HG03066 (cell line): ENCODE results near the gene ZNRD2.

ENCODE experiments used
- ATAC-seq: cut with Tn5 transposase; IDR thresholded peaks from one replicate; pipeline ENCODE4 v1.9.1; 2021; ENCODE audit warnings: low read depth; ENCODE audit not compliant: unreplicated experiment

The ZNRD2 gene

DNA sequence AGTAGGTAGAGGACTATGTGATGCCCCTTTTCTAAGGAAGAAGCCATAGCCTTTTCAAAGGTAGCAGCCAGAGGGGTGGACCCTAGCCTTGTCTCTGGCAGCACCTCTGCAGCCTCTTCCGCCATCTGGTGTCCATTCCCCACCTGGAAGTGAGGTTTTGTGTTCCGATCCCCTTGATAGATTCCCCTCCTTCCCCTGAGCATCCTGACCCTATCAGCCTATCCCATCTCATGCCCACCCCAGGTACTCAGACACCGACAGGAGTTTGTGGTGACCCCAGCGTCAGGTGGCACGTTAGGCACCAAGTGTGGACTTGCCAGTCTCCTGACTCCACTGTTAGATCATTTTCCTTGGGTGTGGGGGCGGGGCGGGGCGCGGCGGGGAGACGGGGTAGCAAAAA, 1.7 kb downstream of the ZNRD2 start:
- no peak for ATAC-seq

DNA sequence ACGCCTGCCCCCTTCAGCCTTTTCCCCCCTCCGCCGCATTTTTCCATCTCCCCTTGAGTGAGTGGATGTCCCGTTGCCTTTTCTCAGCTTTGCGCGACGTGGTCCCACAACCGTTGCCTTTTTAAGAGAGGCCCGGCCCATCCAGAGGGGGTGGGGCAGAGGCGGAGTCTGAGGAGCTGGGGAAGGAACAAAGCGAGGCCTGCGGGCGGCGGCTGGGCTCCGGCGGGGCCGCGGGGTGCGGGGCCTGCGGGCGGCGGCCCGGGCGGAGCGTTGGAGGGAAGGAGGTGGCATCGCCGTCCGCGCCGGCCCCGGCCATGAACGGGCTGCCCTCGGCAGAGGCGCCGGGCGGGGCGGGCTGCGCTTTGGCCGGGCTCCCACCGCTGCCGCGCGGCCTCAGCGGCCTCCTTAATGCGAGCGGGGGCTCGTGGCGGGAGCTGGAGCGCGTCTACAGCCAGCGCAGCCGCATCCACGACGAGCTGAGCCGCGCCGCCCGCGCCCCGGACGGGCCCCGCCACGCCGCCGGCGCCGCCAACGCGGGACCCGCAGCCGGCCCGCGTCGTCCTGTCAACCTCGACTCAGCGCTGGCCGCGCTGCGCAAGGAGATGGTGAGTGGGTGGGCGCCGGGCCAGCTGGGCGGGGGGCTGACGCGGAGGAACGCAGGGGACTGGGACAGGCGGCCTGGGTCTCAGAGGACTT, 2.2 kb downstream of the ZNRD2 start, which contains the start of gene FAM89B:
Gene FAM89B, plus strand, starts transcription at position 183 of the 696 bp plus-strand sequence. Its CDS starts 132 bp downstream, at position 315.
- no peak for ATAC-seq

DNA sequence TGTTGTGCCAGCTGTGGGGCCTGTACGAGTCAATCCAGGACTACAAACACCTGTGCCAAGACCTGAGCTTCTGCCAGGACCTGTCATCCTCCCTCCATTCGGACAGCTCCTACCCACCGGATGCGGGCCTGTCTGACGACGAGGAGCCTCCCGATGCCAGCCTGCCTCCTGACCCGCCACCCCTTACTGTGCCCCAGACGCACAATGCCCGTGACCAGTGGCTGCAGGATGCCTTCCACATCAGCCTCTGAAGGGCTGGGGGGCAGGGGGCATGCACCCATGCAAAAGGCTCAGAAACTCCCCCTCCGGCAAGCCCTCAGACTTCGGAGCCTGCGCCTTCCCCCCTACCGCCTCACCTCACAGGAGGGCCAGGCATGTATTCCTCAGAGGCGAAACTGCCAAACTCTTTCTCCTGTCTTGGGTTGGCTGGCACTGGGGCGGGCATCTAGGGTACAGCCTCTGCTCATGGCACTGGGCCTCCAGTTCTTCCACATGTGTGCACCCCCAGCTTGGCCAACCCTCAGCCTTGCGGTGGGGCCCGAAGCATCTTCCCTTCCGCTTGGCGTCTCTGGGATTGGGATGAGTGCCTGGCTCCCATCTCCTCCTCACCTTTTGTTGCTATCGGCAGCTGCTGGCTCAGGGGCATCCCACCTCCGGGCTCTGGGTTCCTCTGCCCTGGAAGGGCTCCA, 3.3 kb downstream of the ZNRD2 start:
- ATAC-seq, result no peak

DNA sequence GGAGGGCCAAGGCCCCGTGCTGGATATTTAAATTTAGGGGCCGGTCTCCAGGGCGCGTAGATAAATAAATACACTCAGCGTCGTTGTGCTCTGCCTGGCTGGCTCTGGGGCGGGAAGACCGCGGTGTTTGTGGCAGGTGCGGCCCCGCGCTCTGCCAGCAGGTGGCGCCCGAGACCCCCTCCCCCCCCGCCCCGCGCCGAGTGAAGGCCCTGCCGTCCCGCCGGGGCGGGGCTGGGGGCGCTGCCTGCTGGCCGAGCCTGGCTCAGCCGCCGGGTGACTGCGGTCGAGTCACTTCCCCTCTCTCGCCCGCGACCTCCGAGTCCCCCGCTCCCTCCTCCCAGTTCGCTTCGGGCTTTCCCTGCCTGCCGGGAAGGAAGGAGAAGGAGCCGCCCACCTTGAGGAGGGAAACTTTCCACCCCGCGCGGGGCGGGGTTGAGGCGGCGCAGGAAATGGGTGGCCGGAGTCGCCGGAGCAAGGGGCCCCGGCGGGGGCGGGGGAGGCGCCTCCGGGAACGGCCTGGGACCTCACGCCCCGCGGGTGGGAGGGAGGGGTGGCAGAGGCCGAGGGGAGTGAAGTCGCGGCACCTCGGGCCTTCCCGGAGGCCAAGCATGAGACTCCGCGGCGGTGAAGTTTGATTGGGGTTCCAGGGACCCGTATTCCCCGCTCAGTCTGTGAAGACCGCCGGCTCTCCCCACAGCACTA, 4.0 kb downstream of the ZNRD2 start:
- ATAC-seq, result peak; percentile 27

DNA sequence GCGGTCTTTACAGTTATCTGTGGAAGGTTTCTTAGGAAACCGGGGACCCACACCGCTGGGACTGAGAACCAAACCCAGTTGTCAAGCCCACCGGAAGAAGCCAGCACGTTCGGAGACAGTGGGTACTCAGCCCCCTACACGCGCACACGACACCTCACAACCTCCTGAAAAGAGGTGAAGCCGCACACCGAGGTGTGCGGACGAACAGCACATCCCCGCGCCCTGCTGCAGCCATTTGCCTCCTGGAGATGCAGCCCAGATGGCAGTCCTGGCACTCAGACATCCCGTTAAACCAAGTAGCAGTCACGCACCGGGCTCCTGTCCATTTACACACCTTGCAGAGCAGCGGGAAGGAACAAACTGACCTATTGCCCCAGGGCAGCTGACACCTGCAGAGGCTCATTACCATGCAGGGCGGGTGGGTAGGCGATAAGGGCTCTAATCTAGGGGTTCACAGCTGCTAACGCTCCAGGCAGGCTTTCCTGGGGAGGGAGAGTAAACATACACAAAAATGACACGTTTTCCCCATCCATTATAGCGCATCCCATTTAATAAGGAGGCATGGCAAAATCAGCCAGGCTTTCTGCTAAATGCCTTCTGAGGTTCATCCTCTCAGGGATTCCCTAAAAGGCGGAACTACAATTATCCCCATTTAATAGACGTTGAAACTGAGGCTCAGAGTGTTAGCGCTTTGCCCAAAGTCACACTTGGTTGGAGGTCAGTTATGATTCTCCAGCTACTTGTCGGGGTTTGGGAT, 4.7 kb downstream of the ZNRD2 start:
- ATAC-seq, result no peak

DNA sequence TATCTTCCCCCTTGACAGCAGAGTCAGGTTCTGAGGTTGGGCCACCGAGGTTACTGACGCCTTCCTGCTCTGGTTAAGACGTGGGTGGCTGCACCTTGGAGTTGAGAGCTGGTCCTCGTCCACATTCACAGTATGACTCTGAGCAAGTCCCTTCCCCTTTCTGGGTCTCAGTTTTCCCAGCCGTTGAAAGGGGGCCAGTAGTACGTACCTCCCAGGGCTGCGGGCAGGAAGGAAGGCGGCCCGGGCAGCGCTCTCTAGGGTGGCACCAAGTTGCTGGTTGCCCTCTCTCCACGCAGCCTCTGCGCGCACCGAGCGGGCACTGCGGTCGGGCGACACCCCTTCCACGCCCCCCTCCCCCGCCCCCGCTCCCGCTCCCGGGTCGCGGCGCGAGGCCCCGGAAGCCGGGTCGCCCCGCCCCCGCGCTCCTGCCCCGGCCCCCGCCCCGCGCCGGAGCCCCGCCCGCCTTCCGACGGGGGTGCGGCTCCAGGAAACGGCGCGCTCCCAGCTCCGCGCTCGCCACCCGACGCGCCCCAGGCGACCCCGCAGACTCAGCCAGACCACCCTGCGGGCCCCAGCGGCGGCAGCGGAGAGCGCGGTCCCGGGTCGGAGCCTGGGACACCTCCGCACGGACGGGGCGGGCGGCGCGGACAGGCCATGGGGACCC, 5.4 kb downstream of the ZNRD2 start, which contains the start of gene EHBP1L1:
Gene EHBP1L1, plus strand, starts transcription at position 486 of the 664 bp plus-strand sequence. CDS start 250 bp downstream, outside the sequence.
- ATAC-seq, result no peak

DNA sequence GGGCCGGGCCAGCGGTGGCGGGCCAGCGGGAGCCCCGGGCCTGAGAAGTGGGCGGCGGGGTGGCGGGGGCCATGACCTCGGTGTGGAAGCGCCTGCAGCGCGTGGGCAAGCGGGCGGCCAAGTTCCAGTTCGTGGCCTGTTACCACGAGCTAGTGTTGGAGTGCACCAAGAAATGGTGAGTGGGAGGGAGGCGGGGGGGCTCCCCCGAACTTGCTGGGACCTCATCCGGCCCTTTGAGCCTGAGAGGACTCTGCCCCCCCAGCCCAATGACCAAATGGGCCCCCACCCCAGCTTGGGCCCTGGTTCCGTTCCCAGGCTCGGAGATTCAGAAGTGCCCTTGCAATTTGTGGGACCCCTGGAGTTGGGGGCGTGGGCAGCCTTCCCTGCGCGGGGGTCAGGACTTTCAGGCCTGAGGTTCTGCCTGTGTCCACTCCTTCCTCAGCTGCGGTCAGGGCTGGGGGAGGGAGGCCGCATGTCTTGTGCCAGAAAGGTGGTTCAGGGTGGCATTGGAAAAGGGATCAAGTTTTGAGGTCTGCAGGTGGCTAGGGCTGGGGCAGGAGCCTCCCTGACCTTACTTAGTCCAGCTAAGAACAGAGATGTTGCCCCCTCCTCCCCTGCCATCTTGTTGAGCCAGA, 6.1 kb downstream of the ZNRD2 start:
- no peak for ATAC-seq

DNA sequence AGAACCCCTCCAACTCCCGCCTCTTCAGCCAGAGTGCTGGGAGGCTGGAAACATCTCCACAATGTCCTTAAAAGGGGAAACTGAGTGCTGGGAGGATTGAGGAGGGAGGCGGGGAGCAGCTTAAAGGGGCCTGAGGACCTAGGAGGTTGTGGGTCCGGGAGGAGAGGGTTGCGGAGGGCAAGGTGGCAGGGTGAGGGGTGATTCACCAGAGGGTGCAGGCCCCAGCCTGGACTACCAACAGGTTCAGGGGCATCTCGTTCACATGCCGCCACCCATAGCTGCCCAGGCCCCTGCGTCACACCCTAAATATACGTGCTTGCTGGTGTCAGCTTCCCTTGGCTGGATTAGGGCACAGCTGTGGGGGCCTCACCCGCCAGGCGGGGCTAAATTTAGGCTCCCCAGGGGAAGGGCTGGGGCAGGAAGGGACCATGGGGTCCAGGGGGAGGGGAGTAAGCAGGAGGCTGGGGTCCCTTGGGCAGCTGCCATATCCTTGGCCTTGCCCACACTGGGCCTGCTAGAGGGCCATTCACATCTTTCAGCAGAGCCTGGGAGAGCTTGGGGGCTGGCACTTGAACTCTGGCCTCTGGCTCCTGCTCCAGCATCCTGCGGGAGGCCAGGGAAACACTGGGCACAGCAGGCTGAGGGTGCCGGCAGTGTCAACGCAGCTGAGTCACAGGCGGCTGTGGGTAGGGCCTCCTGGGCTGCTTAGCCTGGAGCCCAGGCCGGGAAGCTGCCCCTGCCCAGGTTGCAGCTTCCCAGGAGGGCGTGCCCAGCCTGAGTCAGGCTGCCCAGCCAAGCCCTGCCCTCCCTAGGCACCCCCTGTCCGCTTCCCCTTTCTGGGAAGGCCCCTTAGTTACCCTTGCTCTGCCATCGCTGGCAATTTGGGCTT, 6.8 kb downstream of the ZNRD2 start:
- ATAC-seq, result no peak

DNA sequence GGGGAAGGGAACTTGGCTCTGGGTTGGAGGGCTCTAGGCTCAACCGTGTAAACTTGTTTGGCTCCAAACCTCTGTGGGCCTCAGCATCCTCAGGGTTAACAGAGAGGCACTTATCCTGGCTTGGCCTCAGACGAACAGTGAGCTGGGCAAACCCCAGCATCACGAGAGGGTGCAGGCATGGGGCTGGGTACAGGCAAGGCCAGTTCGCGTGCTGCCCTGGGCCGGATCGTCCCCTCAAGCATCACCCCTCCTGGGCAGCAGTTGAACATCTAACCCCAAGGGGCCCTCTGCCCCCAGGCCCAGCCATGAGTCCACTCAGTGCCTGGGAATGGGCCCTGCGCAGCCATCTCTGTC, 7.5 kb downstream of the ZNRD2 start:
- no peak for ATAC-seq

DNA sequence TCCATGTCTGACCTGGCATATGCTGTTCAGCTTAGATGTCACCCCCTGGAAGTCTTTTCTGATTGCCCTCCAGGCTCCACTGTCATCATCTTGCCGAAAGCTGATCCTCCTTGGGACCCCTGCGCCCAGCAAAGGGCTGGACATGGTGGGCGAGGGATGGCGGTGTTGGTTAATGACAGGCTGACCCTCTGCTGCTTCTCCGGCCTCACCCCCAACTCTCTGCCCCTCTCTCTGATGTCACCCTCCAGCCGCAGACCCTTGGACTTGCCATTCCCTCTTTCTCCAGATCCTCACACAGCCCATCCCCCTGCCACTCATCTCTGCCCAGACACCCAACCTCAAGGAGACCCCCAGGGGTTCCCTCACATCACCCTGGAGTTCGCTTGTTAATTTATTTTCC, 7.9 kb downstream of the ZNRD2 start:
- no peak for ATAC-seq

DNA sequence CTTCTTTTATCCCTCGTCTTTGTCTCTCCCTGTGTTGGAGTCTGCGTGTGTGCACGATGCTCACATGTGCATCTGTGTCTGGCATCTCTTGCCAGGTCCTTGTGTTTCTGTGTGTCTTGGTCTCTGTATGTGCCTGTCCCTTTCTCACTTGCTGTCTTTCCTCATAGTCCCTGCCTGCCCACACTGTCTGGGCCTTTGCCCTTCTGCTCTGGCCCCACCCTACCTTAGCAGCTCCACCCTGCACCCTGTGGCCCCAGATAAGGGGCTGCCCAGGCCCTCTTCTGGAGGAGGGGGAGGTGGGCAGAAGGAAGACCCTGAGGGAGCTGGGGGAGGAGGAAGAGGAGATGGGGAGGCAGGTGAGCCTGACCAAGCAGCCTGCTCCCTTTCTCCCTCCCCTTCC, 8.4 kb downstream of the ZNRD2 start:
- no peak for ATAC-seq

DNA sequence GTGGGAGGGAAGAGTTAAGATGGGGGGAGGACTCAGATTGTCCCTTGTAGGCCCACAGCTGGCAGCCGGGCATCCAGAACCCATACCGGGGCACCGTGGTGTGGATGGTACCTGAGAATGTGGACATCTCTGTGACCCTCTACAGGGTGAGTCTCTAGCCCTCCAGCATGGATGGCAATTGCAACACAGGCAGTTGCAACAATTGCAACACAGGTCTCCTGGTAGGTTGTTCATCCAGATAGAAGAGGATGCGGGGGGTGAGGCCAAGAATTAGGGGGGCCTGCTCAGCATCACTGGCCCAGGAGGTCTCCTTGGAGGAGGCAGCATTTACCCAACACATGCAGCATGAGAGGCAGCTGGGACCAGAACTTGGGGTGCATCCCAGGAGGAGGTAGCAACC, 9.0 kb downstream of the ZNRD2 start:
- ATAC-seq, result no peak

DNA sequence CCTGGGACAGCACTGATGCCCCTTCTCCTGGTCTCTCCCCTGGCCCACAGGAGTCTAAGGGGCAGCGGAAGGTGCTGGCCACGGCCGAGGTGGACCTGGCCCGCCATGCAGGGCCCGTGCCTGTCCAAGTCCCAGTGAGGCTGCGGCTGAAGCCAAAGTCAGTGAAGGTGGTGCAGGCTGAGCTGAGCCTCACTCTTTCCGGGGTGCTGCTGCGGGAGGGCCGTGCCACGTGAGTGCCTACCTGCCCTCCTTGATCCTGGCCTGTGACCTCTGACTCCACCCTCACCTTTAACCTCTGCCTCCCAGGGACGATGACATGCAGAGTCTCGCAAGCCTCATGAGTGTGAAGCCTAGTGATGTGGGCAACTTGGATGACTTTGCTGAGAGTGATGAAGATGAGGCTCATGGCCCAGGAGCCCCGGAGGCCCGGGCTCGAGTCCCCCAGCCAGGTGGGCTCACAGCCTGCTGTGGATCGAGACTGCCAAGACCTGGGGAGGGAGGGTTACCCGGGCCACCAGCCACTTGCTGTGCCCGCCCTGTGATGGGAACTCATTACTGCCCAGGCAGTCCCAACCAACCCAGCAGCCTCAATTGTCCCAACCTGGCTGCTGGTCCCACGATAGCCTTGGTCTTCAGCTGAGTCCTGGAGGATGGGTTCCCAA, 9.9 kb downstream of the ZNRD2 start:
- ATAC-seq, result no peak

DNA sequence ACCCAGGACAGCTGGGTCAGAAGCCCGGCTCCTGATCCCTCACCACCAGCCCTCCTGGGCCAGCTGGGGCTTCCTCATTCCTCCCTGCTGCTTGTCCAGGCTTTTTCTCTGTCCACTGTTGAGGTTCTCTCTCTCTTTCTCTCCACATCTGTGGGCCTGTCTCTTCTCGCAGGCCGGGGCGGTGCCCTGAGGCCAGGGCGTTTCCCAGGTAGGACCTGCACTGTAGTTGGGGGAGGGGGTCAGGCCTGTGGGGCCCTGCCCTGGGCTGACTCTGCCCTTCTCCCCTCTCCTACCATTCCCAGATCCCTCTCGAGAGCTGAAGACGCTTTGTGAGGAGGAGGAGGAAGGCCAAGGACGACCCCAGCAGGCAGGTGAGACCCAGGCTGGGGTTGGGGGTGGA, 10.5 kb downstream of the ZNRD2 start:
- ATAC-seq, result no peak

DNA sequence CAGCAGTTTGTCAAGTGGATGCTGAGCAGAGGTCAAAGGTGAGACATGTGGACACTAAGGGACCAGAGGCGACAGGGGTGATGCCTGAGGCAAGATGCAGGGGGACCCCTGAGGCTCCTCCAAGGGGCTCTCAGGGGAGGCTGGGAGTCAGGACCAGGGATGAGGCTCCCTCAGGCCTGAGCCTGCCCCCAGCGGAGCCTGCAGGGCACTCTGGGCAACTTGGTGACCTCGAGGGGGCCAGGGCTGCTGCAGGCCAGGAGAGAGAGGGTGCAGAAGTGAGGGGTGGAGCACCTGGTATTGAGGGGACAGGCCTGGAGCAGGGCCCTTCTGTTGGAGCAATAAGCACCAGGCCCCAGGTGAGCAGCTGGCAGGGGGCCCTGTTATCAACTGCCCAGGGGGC, 11.7 kb downstream of the ZNRD2 start:
- ATAC-seq, result no peak

DNA sequence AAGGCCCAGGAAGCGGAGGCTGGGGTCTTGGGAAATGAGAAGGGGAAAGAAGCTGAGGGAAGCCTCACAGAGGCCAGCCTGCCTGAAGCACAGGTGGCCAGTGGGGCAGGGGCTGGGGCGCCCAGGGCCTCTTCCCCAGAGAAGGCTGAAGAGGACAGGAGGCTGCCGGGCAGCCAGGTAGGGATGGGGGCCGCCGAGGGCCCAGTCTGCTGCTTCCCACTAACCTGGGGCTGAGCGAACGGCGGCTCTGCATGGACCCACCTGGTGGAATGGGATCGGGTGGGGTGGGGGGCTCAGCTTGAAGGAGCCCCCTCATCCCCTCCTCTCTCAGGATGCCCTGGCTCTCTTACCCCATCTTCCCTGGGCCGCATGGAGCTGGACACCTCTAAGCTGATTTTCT, 13.3 kb downstream of the ZNRD2 start:
- no peak for ATAC-seq

DNA sequence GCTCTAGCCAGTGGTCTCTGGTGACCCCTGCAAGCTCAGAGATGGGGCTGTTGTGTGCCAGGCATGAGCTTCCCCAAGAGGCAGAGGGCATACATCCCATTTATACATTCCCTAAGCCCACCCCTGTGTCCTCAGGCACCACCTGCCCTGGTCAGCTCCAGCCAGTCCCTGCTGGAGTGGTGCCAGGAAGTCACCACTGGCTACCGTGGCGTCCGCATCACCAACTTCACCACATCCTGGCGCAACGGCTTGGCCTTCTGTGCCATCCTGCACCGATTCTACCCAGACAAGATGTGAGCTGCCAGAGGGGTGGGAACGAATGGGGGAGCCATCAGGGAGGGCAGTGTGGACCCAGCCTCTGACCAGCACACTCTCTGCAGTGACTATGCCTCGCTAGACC, 13.8 kb downstream of the ZNRD2 start:
- ATAC-seq, result no peak

DNA sequence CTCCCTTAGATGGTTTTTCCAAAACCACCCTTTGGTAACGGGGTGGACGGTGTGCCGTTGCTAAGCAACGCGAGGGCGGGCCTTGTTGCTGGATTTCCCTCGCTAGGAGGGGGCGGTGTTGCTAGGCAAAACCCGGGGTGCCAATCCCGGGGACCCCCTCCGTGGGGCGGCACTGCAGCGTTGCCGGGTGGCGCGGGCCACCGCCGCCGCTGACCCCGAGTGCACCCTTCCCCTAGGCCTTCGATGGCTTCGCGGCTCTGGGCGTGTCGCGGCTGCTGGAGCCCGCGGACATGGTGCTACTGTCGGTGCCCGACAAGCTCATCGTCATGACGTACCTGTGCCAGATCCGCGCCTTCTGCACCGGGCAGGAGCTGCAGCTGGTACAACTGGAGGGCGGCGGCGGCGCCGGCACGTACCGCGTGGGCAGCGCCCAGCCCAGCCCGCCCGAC, 14.5 kb downstream of the ZNRD2 start:
- ATAC-seq, result no peak
